LNCAP (cell line): ENCODE results near the gene OBP2A.

ENCODE experiments used
- CTCF ChIP-seq: fragments of 450-650 bp; IDR thresholded peaks from 2 replicates; pipeline ENCODE4 v1.5.1; 2017; ENCODE audit warnings: mild to moderate bottlenecking

Gene OBP2A

GRCh38 chr9:135565141-135565628 is 19.3 kb downstream of the OBP2A start:
- no peak for TF ChIP-seq CTCF

GRCh38 chr9:135565636-135566035 is 19.7 kb downstream of the OBP2A start:
- no peak for TF ChIP-seq CTCF

- no peak for TF ChIP-seq CTCF
Observed at GRCh38 chr9:135566552-135566951, 20.6 kb downstream of the OBP2A start.

- no peak for TF ChIP-seq CTCF
Observed at GRCh38 chr9:135567311-135567710, 21.4 kb downstream of the OBP2A start.

- TF ChIP-seq CTCF: no peak
Observed at GRCh38 chr9:135568026-135568425, 22.1 kb downstream of the OBP2A start.

GRCh38 chr9:135570456-135570855 is 24.5 kb downstream of the OBP2A start:
- no peak for TF ChIP-seq CTCF

- TF ChIP-seq CTCF: no peak
Observed at GRCh38 chr9:135572233-135572632, 26.3 kb downstream of the OBP2A start.

GRCh38 chr9:135573124-135573523 is 27.2 kb downstream of the OBP2A start:
- no peak for TF ChIP-seq CTCF
